Fibroblast of the conjunctiva (primary cell): ENCODE data around the gene STPG2.
A peak's percentile ranks its signal among the peaks of the same experiment; 100 is the strongest.

Source experiments
- DNase-seq: peaks from one replicate; pipeline ENCODE4 v3.0.0-alpha.2; 2010; ENCODE audit warnings: low read depth

The STPG2 gene

GRCh38 chr4:97812768-97813167, 330.5 kb downstream of the STPG2 start:
- no peak for DNase-seq

- no peak for DNase-seq
Observed at GRCh38 chr4:97786306-97786920, 356.9 kb downstream of the STPG2 start.

GRCh38 chr4:97778174-97778573, 365.1 kb downstream of the STPG2 start:
- DNase-seq, result no peak

GRCh38 chr4:97774347-97774989, 368.8 kb downstream of the STPG2 start:
- DNase-seq, result no peak

- no peak for DNase-seq
Observed at GRCh38 chr4:97770222-97770621, 373.1 kb downstream of the STPG2 start.

- no peak for DNase-seq
Observed at GRCh38 chr4:97762115-97762512, 381.2 kb downstream of the STPG2 start.

- no peak for DNase-seq
Observed at GRCh38 chr4:97761445-97762114, 381.7 kb downstream of the STPG2 start.

GRCh38 chr4:97759785-97760184, 383.5 kb downstream of the STPG2 start:
- DNase-seq, result no peak

- DNase-seq, result no peak
Observed at GRCh38 chr4:97752599-97752998, 390.7 kb downstream of the STPG2 start.

GRCh38 chr4:97747945-97748344, 395.3 kb downstream of the STPG2 start:
- DNase-seq, result no peak

- no peak for DNase-seq
Observed at GRCh38 chr4:97720869-97721432, 422.3 kb downstream of the STPG2 start.

- DNase-seq, result no peak
Observed at GRCh38 chr4:97691111-97691605, 452.1 kb downstream of the STPG2 start.

- DNase-seq, result no peak
Observed at GRCh38 chr4:97670703-97671269, 472.5 kb downstream of the STPG2 start.

- no peak for DNase-seq
Observed at GRCh38 chr4:97665553-97665952, 477.7 kb downstream of the STPG2 start.

- no peak for DNase-seq
Observed at GRCh38 chr4:97664741-97665140, 478.5 kb downstream of the STPG2 start.

- no peak for DNase-seq
Observed at GRCh38 chr4:97662133-97662532, 481.1 kb downstream of the STPG2 start.

- peak; percentile 41 for DNase-seq
Observed at GRCh38 chr4:97656044-97656720, 487.1 kb downstream of the STPG2 start.

- no peak for DNase-seq
Observed at GRCh38 chr4:97653701-97654100, 489.6 kb downstream of the STPG2 start.

GRCh38 chr4:97646997-97647396, 496.3 kb downstream of the STPG2 start:
- DNase-seq, result peak; percentile 4

- no peak for DNase-seq
Observed at GRCh38 chr4:97645071-97645821, 498.0 kb downstream of the STPG2 start.

GRCh38 chr4:97643179-97643578, 500.1 kb downstream of the STPG2 start:
- DNase-seq, result no peak
